Islet of Langerhans (tissue), 1 donor: ENCODE data around the gene PAXIP1.
"Not testable (repeated sequence)": the region's sequence is repeated elsewhere in the genome, so short reads cannot be mapped to it uniquely, and the experiment has no call there.

Source experiments
- FAIRE-seq: peaks from one replicate; lab custom pipeline; 2011; peaks lifted over from hg19 to GRCh38; lab: Jason Lieb, UNC

PAXIP1 gene

GRCh38 chr7:155003092-155003375 is at the start of gene PAXIP1:
Gene PAXIP1 (minus strand): TSS chr7:155003124. CDS start chr7:155002929, 195 bp downstream.
- no peak for FAIRE-seq

DNA sequence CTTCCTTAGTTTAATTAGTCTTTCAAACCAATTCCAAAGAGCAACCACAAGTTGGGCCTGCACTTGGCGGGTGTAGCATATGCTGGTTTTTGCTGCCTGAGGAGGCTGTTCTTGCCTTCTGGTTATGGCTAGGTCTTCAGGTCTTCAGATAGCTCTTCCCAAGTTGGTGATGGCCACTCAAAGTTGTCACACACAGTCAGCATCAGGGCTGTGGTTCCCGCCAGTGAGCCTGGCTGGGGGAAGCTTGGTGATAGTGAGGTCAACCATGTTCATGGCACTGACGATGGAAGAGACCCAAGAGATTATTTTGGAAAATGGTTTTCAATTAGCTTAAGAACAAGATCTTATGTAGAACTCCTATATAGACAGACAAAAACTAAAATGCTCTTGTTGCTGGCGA is 48.4 kb upstream of the PAXIP1 start:
- FAIRE-seq: no peak

DNA sequence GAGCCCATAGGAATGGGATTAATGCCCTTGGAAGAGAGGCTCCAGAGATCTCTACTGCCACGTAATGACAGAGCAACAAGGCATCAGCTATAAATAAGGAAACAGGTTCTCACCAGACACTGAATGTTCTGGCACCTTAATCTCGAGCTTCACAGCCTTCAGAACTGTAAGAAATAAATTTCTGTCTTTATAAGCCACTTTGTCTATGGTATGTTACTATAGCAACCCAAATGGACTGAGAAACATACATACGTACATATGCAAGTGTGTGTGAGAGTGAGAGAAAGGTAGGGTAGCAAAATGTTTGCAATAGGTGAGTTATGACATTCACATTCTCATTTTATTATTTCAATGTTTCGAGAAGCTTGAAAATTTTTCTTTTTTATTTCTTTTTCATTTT is 45.1 kb upstream of the PAXIP1 start:
- no peak for FAIRE-seq

GRCh38 chr7:155043756-155044155 is 40.8 kb upstream of the PAXIP1 start:
- no peak for FAIRE-seq

DNA sequence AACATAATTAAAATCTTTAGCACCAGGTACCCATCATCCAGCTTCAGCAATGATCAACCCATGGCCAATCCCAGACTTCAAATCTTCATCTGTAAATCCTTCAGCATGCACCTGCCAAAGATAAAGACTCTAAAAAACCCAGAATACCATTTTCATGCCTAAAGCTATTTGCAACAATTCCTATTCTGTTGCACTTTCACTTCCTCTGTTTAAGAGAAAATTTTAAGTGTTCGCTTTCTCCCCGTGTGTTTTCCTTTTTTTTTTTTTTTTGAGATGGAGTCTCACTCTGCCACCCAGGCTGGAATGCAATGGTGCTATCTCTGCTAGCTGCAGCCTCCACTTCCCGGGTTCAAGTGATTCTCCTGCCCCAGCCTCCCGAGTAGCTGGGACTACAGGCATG is 35.4 kb upstream of the PAXIP1 start:
- FAIRE-seq: no peak

- not testable (repeated sequence) for FAIRE-seq
Measured at GRCh38 chr7:155034495-155034894, 31.6 kb upstream of the PAXIP1 start.

GRCh38 chr7:155032978-155033377 is 30.1 kb upstream of the PAXIP1 start:
- FAIRE-seq: no peak

- no peak for FAIRE-seq
Measured at GRCh38 chr7:155027879-155028278, 25.0 kb upstream of the PAXIP1 start.

GRCh38 chr7:155021699-155022145 is 18.8 kb upstream of the PAXIP1 start:
- no peak for FAIRE-seq

DNA sequence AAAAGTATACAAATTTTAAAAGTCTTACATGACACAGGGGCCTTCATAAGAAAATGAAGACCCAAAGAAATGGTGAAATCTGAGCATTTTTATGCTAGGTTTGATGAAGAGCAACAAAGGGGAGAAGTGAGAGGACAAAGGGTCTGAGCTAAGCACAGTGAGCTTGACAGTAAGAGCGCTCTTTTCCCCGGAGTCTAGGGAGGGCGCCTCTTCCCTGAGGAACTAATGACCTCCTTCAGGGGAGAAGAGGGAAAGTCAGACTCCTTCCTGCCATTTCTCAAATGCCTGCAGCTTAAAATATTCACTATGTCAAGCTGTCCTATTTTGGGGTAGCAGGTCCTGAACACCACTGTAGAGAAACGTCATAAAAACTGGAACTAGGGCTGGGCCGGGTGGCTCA is 18.1 kb upstream of the PAXIP1 start:
- no peak for FAIRE-seq

DNA sequence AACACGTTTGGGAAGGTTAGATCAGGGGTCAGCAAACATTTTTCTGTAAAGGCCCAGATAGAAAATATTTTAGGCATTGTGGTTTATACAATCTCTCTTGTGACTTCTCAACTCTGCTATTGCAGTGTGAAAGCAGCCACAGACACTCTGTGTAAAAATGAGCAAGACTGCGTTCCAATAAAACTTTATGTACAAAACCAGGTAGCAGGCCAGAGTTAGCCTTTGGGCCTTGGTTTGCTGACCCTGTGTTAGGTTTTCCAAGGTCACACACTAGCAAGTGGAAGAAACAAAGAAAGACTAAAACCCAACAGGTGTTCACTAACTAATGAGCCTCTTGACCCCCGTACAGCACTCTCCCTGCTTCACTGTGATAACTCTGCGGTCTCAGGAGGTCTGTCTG is 14.9 kb upstream of the PAXIP1 start:
- FAIRE-seq: no peak

- no peak for FAIRE-seq
Measured at GRCh38 chr7:155011086-155011485, 8.2 kb upstream of the PAXIP1 start.

DNA sequence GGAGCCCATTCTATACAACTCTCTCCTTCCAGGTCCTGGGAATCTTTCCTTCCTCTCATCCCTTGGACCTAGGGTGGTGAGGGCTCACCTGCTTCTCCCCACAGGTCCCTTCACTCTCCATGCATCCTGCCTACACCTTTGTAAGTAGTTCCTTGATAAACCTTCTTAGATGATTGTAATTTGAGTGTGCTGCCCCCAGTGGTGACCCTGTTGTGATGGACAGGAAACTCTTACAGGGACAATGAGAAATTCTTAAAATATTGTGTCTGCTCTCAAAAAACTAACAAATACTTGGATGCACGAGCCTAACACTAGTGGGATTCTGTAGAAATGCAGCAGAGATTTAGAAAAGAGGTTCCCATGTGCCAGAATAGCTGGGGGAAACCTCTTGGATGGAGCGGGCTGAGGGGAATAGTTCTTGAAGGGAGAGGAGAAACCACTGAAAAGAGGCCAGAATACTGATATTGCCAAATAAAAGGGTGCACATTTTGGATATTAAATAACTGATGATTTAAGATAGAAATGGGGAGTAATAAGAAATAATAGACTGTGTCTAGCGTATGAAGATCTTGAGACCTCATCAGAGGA is 6.7 kb upstream of the PAXIP1 start:
- FAIRE-seq: no peak

- FAIRE-seq: no peak
Measured at GRCh38 chr7:155007947-155008346, 5.0 kb upstream of the PAXIP1 start.

DNA sequence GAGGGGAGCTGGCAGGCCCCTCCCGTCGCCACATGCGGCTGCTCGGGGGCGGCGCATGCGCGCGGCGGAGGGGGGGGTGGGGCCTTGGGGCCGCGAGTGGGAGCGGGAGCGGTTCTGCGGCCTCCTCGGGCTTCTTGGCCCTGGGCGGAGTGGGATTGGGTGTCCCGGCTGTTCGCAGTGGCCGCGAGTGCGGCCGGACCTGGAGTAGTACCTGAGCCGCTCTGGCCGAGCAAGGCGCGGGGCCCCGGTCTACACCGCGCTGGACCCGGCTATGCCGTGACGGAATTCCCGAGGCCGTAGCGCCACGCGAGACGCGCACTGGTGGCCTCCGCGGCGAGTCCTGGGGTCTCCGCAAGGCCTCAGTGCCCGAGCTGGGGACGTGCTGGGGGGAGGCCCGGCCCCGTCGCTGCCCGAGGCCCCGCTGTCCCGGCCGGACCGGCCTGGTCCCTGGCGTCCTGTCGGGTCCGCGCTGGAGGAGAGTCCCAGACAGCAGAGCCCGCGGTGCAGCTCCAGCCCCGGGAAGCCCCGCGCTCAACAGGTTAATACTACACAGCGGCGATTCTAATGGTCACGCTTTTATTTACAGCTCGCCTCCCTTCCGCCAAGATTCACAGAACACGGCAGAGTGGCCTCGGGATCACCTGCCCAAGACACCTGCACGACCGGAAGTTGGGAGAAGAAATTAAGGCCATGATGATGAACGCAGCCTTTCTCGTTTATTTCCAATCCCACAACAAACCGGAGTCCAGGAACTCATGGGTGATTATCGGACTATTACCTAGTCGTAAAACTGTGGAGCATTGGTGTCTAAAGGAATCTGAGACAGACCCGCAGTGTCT is 671 bp upstream of the PAXIP1 start:
- peak; percentile 81 for FAIRE-seq

GRCh38 chr7:155002411-155003091 is 373 bp downstream of the PAXIP1 start:
- no peak for FAIRE-seq

- no peak for FAIRE-seq
Measured at GRCh38 chr7:155001756-155002410, 1.0 kb downstream of the PAXIP1 start.

GRCh38 chr7:155000795-155001194 is 2.1 kb downstream of the PAXIP1 start:
- FAIRE-seq: no peak

GRCh38 chr7:154998481-154998880 is 4.4 kb downstream of the PAXIP1 start:
- FAIRE-seq: no peak

GRCh38 chr7:154997840-154998370 is 5.0 kb downstream of the PAXIP1 start:
- FAIRE-seq: no peak

- no peak for FAIRE-seq
Measured at GRCh38 chr7:154996756-154997155, 6.2 kb downstream of the PAXIP1 start.

DNA sequence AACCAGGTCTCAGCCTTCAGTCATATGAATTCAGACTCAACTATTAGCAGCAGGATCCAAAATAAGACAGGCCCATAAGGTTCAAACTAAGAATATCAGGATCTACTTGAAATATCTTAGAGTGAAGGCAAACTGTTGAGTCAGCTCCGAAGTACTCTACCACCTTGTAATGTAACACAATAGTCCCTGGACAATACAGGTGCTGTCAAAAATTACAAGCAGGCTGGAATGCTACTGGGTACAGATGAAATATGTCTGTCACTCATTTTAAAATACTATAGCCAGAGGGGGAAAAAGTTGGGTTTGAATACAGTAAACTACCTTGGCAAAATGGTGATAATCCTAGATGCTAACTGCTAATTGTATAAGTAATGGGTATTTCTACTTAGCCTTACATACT is 6.8 kb downstream of the PAXIP1 start:
- no peak for FAIRE-seq

- FAIRE-seq: no peak
Measured at GRCh38 chr7:154994996-154995395, 7.9 kb downstream of the PAXIP1 start.
